ENCODE results near the gene BRDT.

Gene BRDT

DNA sequence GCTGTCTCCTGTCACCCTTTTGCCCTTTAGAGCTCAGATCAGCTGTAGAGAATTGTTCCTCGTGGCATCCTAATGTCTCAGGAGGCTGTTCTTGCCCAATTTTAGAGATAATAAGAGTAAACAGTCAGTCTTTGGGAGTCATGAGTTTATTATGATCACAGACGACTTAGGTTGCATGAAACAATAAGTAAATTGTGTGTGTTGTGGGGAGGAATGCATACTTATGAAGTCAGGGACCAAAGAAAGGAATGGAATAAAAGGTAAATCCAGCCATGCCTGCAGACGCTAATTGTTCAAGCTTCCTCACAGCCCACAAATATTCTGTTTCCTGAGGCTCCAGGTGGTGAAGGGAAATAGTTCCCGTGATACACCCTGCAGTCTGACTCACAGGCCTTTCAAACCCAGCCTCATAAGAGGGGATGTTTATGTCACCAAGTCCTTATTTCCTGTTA is 81.5 kb downstream of the BRDT start:
- Histone ChIP-seq H3K36me3 (ENCODE audit: control insufficient read depth, insufficient read depth, low read length) (no peaks in the 10 kb centered on the region), H3K4me1 (ENCODE audit: control insufficient read depth, insufficient read depth, low read length) (no peaks in the 10 kb centered on the region; the same call in 1 of the 2 replicates), H3K4me3 (ENCODE audit: low read length) (no peak overlapping the region), H3K27me3 (ENCODE audit: control insufficient read depth, insufficient read depth, low read length) (peaks cover 2% of the 10 kb centered on the region; the same call in 1 of the 2 replicates), H3K27ac (ENCODE audit: low read length) (no peak overlapping the region), H3K9me3 (ENCODE audit: control insufficient read depth, insufficient read depth, low read length) (no peaks in the 10 kb centered on the region)
- no CpG with 5 or more reads among the region's 4 CpGs for WGBS (ENCODE audit: insufficient coverage, insufficient read length)
- DNase-seq (ENCODE audit: low read depth, low spot score), result no peak

DNA sequence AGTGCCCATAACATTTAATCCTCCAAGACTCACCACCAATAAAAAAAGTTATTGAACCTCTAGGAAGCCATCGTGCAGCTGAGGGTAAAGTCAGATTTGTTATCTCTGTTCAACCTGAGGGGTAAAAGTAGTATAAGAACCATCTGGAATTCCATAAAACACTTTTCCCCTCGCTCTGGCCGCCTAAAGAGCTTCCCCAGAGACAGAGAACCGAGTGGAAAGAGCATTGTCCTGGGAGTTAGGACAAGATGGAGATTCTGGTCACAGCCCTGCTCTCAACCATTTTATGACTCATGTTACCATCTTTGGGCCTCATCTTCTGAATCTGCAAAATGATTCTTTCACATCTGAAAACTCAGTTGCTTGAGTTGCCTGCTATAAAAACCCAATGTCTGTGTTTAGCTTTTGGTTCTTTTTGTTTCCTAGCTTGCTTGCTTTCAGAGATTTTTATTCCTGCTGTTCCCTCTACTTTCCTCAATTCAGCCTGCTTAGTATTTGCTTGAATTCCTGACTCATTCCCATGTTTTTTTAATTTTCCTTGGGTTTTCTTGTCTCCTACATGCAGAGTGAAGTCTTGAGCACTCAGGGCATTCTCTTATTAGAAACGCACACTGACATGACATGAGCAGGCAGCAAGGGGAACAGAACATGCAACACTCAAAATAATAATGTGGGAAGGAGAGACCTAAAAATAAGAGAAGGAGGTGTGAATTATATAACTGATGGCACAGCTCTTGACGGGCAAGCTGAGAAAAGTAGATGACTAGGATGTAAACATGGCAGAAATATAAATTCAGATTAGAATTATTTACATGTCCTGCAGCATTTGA is 82.3 kb downstream of the BRDT start:
- no CpG with 5 or more reads among the region's 6 CpGs for WGBS (ENCODE audit: insufficient coverage, insufficient read length)
- Histone ChIP-seq H3K9me3 (ENCODE audit: control insufficient read depth, insufficient read depth, low read length) (no peaks in the 10 kb centered on the region), H3K4me1 (ENCODE audit: control insufficient read depth, insufficient read depth, low read length) (no peaks in the 10 kb centered on the region; the same call in 1 of the 2 replicates), H3K27ac (ENCODE audit: low read length) (no peak overlapping the region), H3K4me3 (ENCODE audit: low read length) (no peak overlapping the region), H3K36me3 (ENCODE audit: control insufficient read depth, insufficient read depth, low read length) (no peaks in the 10 kb centered on the region), H3K27me3 (ENCODE audit: control insufficient read depth, insufficient read depth, low read length) (peaks cover 2% of the 10 kb centered on the region; the same call in 1 of the 2 replicates)
- no peak for DNase-seq (ENCODE audit: low read depth, low spot score)

DNA sequence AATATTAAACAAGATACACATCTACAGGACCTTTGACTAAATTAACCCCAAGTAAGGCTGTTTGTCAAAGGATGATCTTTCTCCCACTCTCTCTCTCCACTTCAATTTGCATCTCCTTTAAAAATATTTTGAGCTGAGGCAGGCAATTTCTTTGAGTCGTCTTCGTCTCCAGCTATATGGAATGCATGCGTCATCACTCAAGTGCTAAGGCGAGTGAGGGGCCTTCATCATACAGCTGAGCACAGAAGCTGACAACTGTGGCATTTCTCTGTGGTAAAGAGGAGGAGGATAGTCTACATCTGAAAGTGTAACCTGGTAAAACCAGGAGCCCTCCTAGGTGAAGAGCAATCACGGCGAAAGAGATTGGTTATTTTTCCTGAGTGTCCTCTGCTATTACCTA is 88.2 kb downstream of the BRDT start:
- H3K4me3 ChIP-seq (ENCODE audit: low read length), result no peak overlapping the region
- no peaks in the 10 kb centered on the region for H3K9me3 ChIP-seq (ENCODE audit: control insufficient read depth, insufficient read depth, low read length)
- no peak for DNase-seq (ENCODE audit: low read depth, low spot score)
- no peaks in the 10 kb centered on the region for H3K36me3 ChIP-seq (ENCODE audit: control insufficient read depth, insufficient read depth, low read length)
- WGBS (ENCODE audit: insufficient coverage, insufficient read length), result no CpG with 5 or more reads among the region's 6 CpGs
- 0 out of 2 replicates have a peak, but pooled peaks cover 2% of the 10 kb centered on the region for H3K4me1 ChIP-seq (ENCODE audit: control insufficient read depth, insufficient read depth, low read length)
- H3K27ac ChIP-seq (ENCODE audit: low read length), result no peak overlapping the region
- no peaks in the 10 kb centered on the region for H3K27me3 ChIP-seq (ENCODE audit: control insufficient read depth, insufficient read depth, low read length)

DNA sequence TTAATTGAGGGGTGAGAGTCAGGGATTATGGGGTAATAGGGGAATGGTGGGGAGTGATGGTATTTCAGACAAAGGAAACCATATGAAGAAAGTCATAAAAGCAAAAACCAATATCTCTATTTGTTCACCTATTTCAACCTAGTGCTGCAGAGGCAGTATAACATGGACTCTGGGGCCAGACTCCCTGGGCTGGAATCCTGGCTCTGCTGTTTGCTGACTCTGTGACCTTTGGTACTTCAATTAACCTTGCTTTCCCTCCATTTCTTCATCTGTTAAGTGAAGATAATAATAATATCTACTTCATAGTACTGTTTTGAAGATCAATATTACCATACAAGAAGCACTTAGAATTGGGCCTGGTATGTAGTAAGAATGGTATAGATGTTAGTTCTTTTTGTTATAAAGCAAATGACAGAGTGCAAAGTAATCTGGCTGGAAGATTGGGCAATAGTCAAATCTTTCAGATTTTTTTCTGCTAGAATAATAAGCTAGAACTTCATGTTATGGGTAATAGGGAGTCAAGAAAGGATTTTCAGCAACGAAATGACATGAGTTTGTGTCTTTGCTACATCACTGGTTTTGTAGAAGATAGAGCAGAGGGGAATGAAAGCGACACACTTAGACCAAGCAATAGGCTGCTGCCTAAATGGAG is 89.6 kb downstream of the BRDT start:
- no CpG with 5 or more reads among the region's 2 CpGs for WGBS (ENCODE audit: insufficient coverage, insufficient read length)
- DNase-seq (ENCODE audit: low read depth, low spot score), result no peak
- no peaks in the 10 kb centered on the region for H3K27me3 ChIP-seq (ENCODE audit: control insufficient read depth, insufficient read depth, low read length)
- 0 out of 2 replicates have a peak, but pooled peaks cover 2% of the 10 kb centered on the region for H3K4me1 ChIP-seq (ENCODE audit: control insufficient read depth, insufficient read depth, low read length)
- H3K36me3 ChIP-seq (ENCODE audit: control insufficient read depth, insufficient read depth, low read length), result no peaks in the 10 kb centered on the region
- H3K27ac ChIP-seq (ENCODE audit: low read length), result no peak overlapping the region
- H3K4me3 ChIP-seq (ENCODE audit: low read length), result no peak overlapping the region
- no peaks in the 10 kb centered on the region for H3K9me3 ChIP-seq (ENCODE audit: control insufficient read depth, insufficient read depth, low read length)

DNA sequence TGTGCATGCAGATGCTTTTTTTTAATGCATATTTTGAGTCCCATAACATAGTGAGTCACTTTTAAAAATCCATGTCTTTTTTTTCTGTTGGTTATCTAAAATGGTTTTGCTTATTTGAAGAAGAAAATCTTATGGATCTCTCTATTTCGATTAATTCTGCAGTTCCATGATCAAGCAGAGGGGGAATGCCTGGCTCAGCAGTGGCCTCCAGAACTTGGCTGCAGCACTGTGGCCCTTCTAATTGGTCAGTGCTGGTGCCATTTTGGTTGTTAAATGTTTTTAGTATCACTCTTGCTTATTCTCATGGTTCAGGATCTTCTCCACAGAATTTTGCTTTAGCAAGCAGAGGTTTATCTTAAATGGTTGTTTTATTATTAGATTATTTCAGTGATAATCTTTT is 91.8 kb downstream of the BRDT start:
- H3K4me1 ChIP-seq (ENCODE audit: control insufficient read depth, insufficient read depth, low read length), result 0 out of 2 replicates have a peak, but pooled peaks cover 2% of the 10 kb centered on the region
- no peaks in the 10 kb centered on the region for H3K9me3 ChIP-seq (ENCODE audit: control insufficient read depth, insufficient read depth, low read length)
- H3K4me3 ChIP-seq (ENCODE audit: low read length), result no peak overlapping the region
- DNase-seq (ENCODE audit: low read depth, low spot score), result no peak
- no CpG with 5 or more reads among the region's 1 CpG for WGBS (ENCODE audit: insufficient coverage, insufficient read length)
- H3K27ac ChIP-seq (ENCODE audit: low read length), result no peak overlapping the region
- H3K27me3 ChIP-seq (ENCODE audit: control insufficient read depth, insufficient read depth, low read length), result no peaks in the 10 kb centered on the region
- no peaks in the 10 kb centered on the region for H3K36me3 ChIP-seq (ENCODE audit: control insufficient read depth, insufficient read depth, low read length)

DNA sequence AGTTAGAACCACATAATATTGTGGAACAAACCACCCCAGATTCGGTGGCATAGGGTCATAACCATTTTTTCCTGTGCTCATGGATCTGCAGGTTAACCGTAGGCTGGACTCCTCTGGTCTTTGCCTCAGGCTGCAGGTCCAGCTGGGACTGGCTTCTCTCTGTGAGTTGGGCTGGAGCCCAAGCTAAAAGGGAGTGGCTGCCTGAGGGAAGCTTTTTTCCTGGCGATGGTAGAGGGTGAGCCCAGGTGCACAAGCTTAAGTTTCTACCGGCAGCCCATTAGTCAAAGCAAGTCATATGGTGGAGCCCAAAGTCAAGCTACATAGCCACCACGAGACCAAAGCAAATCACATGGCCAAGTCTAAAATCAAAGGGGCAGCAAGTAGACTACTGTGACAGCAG is 94.4 kb downstream of the BRDT start:
- H3K4me1 ChIP-seq (ENCODE audit: control insufficient read depth, insufficient read depth, low read length), result no peaks in the 10 kb centered on the region
- WGBS (ENCODE audit: insufficient coverage, insufficient read length), result no CpG with 5 or more reads among the region's 5 CpGs
- DNase-seq (ENCODE audit: low read depth, low spot score), result no peak
- no peaks in the 10 kb centered on the region for H3K9me3 ChIP-seq (ENCODE audit: control insufficient read depth, insufficient read depth, low read length)
- H3K27ac ChIP-seq (ENCODE audit: low read length), result no peak overlapping the region
- H3K4me3 ChIP-seq (ENCODE audit: low read length), result no peak overlapping the region
- no peaks in the 10 kb centered on the region for H3K36me3 ChIP-seq (ENCODE audit: control insufficient read depth, insufficient read depth, low read length)
- H3K27me3 ChIP-seq (ENCODE audit: control insufficient read depth, insufficient read depth, low read length), result no peaks in the 10 kb centered on the region

DNA sequence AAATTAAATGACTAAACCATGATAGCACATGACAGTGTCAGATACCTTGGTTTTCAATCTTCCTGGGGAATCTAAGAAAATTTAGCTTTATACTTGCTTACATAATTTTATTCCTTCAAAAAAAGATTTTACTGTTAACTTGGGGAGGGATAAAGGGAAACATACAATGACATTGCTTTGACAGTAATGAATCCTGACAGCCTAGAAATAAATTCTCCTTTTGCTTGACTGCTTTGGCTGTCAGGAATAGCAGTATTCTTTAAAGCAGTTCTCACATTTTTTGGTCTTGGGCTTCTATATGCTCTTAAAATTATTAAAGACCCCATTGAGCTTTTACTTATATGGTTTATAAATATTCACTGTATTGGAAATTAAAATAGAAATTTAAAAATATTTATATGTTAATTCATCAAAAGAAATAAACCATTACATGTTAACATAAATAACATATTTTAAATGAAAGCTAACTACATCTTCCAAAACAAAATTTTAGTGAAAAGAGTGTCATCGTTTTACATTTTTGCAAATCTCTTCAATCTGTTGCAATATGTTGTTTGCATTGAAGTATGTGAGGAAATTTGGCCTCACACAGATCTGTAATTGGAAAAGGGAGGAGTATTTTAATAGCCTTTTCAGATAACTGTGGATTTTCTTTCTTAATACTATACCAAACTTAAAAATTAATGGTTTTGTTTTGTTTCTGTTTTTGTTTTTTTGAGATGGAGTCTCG is 96.7 kb downstream of the BRDT start:
- no peak overlapping the region for H3K27ac ChIP-seq (ENCODE audit: low read length)
- no peak for DNase-seq (ENCODE audit: low read depth, low spot score)
- no peak overlapping the region for H3K4me3 ChIP-seq (ENCODE audit: low read length)
- H3K27me3 ChIP-seq (ENCODE audit: control insufficient read depth, insufficient read depth, low read length), result no peaks in the 10 kb centered on the region
- no peaks in the 10 kb centered on the region for H3K4me1 ChIP-seq (ENCODE audit: control insufficient read depth, insufficient read depth, low read length)
- H3K36me3 ChIP-seq (ENCODE audit: control insufficient read depth, insufficient read depth, low read length), result no peaks in the 10 kb centered on the region
- no peaks in the 10 kb centered on the region for H3K9me3 ChIP-seq (ENCODE audit: control insufficient read depth, insufficient read depth, low read length)
- WGBS (ENCODE audit: insufficient coverage, insufficient read length), result no CpG with 5 or more reads among the region's 2 CpGs

DNA sequence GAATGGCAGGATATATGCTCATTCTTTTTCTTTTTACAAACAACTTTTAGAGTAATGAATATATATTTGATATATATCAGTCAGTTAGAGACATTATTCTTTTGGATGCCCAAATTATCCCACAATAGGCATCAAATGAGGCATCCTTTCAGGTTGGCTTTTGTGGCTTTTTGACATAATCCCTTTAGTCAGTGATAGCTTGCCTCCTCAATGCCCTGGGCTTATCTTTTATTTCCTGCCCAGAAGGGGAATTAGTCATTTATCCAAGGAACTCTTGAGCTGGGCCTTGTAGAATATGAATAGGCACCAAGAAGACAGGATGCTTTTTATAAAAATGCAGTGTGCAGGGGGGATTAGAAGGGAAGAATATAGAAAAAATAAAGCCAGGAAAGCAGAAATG is 102.7 kb downstream of the BRDT start:
- Histone ChIP-seq H3K9me3 (ENCODE audit: control insufficient read depth, insufficient read depth, low read length) (no peaks in the 10 kb centered on the region), H3K27me3 (ENCODE audit: control insufficient read depth, insufficient read depth, low read length) (no peaks in the 10 kb centered on the region), H3K27ac (ENCODE audit: low read length) (no peak overlapping the region), H3K4me1 (ENCODE audit: control insufficient read depth, insufficient read depth, low read length) (no peaks in the 10 kb centered on the region), H3K36me3 (ENCODE audit: control insufficient read depth, insufficient read depth, low read length) (no peaks in the 10 kb centered on the region), H3K4me3 (ENCODE audit: low read length) (no peak overlapping the region)
- no peak for DNase-seq (ENCODE audit: low read depth, low spot score)
